A673 (cell line): ENCODE results near the gene RALGAPB. TPM values are rescaled to one million over a fixed set of nuclear protein-coding genes. Genes with fewer than 3 reads are reported as not detected.

ENCODE experiments used
- BruUV-seq: library from RNA; stranded (reverse); fragments of 400-500 nt; replicated peaks from 2 replicates; lab custom pipeline; 2021; lab: Mats Ljungman, UMichigan
- CTCF ChIA-PET: fragments of 300-600 bp; sonication (Branson Sonifier 250); formaldehyde crosslinking; loops from one replicate; lab custom pipeline; 2022; ENCODE audit warnings: antibody characterized with exemption; lab: Charles Lee
- POLR2A ChIA-PET: fragments of 300-600 bp; sonication (Branson Sonifier 250); formaldehyde crosslinking; loops from one replicate; lab custom pipeline; 2022; ENCODE audit warnings: antibody characterized with exemption; ENCODE audit not compliant: low non-redundant PET; lab: Charles Lee
- DNase-seq: peaks from one replicate; pipeline ENCODE4 v3.0.0-alpha.2; 2015; ENCODE audit warnings: low spot score
- H3K27ac ChIP-seq: fragments of 200-600 bp; sonication (generic); 2 replicates; pipeline ENCODE4 v1.5.1; 2016; ENCODE audit warnings: mixed run types, low read depth, mild to moderate bottlenecking, mixed read lengths, antibody characterized with exemption, low read length; ENCODE audit not compliant: poor library complexity, severe bottlenecking
- H3K27me3 ChIP-seq: fragments of 200-600 bp; sonication (generic); replicated peaks from 2 replicates; pipeline ENCODE4 v1.6.1; 2017; ENCODE audit warnings: mixed run types, low read depth, mild to moderate bottlenecking, mixed read lengths, antibody characterized with exemption, low read length; ENCODE audit not compliant: insufficient read depth, poor library complexity
- H3K36me3 ChIP-seq: fragments of 200-600 bp; sonication (generic); 2 replicates; pipeline ENCODE4 v1.6.1; 2016; ENCODE audit warnings: mixed run types, mild to moderate bottlenecking, mixed read lengths, antibody characterized with exemption, low read length; ENCODE audit not compliant: insufficient read depth, poor library complexity, severe bottlenecking
- H3K4me1 ChIP-seq: fragments of 200-600 bp; sonication (generic); 2 replicates; pipeline ENCODE4 v1.6.1; 2017; ENCODE audit warnings: mixed run types, mild to moderate bottlenecking, mixed read lengths, antibody characterized with exemption, low read length; ENCODE audit not compliant: insufficient read depth, poor library complexity, severe bottlenecking
- H3K4me3 ChIP-seq: fragments of 200-600 bp; sonication (generic); 2 replicates; pipeline ENCODE4 v1.5.1; 2016; ENCODE audit warnings: low read depth, mixed run types, mild to moderate bottlenecking, mixed read lengths, low read length; ENCODE audit not compliant: poor library complexity, severe bottlenecking
- H3K9me3 ChIP-seq: fragments of 200-600 bp; sonication (generic); 2 replicates; pipeline ENCODE4 v1.6.1; 2016; ENCODE audit warnings: mixed run types, low read depth, mild to moderate bottlenecking, mixed read lengths, antibody characterized with exemption, low read length; ENCODE audit not compliant: poor library complexity, severe bottlenecking
- EZH2 ChIP-seq: fragments of 200-600 bp; sonication (generic); IDR thresholded peaks from 2 replicates; pipeline ENCODE4 v1.6.1; 2017; ENCODE audit warnings: borderline replicate concordance, low read depth, mild to moderate bottlenecking, mixed read lengths, antibody characterized with exemption, low read length; ENCODE audit not compliant: poor library complexity, severe bottlenecking
- intact Hi-C: fragments of 100-400 bp; cut with micrococcal nuclease; formaldehyde crosslinking; loops from one replicate; pipeline ENCODE4 v1.10.0; 2022; ENCODE audit not compliant: unreplicated experiment
- total RNA-seq: library from RNA; stranded (reverse); gene quantifications from 2 replicates; pipeline ENCODE4 v1.2.3, GENCODE V29; 2021
- TF ChIP-seq, protein P1 (sequence below): fragments of 300-800, 200-600 bp; sonication (generic); conservative IDR thresholded peaks from 2 replicates; pipeline ENCODE4 v1.5.1; 2017; ENCODE audit warnings: low read depth, mild to moderate bottlenecking, antibody characterized with exemption, low read length, moderate library complexity, mixed read lengths

Gene RALGAPB
- total RNA-seq, 1 experiment from 2014 or later: 34.4 TPM

DNA sequence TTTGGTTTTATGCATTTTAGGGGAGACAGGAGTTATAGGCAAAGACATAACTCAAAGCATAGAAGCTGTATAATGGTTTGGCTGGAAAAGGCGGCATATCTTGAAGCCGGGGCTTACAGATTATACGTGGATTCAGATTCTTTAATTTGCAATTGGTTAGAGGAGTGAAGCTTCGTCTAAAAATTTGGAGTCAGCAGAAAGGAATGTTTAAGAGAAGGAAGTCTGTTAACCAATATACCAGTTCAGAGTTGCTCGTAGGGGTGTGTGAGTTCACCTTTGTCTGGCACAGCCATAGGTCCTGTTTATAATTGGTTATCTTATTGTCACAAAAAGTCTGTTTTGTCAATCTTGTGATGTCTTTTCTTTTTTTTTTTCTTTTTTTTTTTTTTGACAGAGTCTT lies 137.9 kb downstream of the RALGAPB start:
- DNase-seq: no peak
- H3K36me3 ChIP-seq: no peaks in the 10 kb centered on the region
- H3K4me3 ChIP-seq: no peak overlapping the region
- TF ChIP-seq, protein P1, sequence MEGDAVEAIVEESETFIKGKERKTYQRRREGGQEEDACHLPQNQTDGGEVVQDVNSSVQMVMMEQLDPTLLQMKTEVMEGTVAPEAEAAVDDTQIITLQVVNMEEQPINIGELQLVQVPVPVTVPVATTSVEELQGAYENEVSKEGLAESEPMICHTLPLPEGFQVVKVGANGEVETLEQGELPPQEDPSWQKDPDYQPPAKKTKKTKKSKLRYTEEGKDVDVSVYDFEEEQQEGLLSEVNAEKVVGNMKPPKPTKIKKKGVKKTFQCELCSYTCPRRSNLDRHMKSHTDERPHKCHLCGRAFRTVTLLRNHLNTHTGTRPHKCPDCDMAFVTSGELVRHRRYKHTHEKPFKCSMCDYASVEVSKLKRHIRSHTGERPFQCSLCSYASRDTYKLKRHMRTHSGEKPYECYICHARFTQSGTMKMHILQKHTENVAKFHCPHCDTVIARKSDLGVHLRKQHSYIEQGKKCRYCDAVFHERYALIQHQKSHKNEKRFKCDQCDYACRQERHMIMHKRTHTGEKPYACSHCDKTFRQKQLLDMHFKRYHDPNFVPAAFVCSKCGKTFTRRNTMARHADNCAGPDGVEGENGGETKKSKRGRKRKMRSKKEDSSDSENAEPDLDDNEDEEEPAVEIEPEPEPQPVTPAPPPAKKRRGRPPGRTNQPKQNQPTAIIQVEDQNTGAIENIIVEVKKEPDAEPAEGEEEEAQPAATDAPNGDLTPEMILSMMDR: no peak
- TF ChIP-seq EZH2: no peak
- no TSS peak for BruUV-seq
- intact Hi-C loops: no loop called here
- ChIA-PET CTCF (no interaction called here), POLR2A (no interaction called here)
- H3K27me3 ChIP-seq: no peaks in the 10 kb centered on the region
- no peaks in the 10 kb centered on the region for H3K9me3 ChIP-seq
- H3K27ac ChIP-seq: no peak overlapping the region
- no peaks in the 10 kb centered on the region for H3K4me1 ChIP-seq

DNA sequence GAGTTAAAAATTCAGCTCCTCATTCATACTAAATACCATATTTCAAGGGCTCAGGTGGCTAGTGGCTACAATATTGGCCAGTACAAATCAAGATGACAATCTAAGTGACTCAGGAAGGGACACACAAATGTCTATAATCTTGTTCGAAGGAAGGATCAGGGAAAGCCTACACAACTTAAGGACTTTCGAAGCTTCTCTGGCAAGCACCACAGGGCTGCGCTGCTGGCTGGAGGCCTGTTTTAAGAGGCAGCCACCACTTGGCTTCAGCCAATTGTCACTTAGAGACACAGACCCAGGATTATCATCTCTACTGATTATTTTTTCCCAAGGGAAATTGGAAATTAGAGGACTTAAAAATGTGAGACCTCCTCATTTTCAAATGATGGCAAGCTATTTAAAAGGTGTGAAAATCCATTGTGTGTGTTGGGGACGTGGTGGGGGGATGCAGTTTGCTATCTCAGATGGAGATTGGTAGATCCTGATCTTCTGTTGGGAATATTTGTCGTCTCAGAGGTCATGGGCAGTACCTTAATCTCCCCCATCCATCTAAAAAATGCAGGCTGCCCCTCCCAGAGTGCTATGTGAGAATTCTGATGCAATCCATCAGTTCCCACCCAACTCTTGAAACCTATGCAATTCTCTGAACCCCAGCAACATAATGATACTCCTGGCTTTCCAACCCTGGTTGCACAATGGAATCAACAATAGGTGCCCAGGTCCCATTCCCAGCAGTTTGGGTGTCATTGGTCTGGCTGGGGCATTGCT lies 140.3 kb downstream of the RALGAPB start:
- ChIA-PET POLR2A (no interaction called here), CTCF (no interaction called here)
- BruUV-seq: no TSS peak
- no peaks in the 10 kb centered on the region for H3K36me3 ChIP-seq
- no peaks in the 10 kb centered on the region for H3K9me3 ChIP-seq
- no peak overlapping the region for H3K27ac ChIP-seq
- intact Hi-C loops: no loop called here
- TF ChIP-seq EZH2: no peak
- TF ChIP-seq, protein P1: no peak
- DNase-seq: no peak
- no peaks in the 10 kb centered on the region for H3K27me3 ChIP-seq
- no peak overlapping the region for H3K4me3 ChIP-seq
- H3K4me1 ChIP-seq: no peaks in the 10 kb centered on the region

DNA sequence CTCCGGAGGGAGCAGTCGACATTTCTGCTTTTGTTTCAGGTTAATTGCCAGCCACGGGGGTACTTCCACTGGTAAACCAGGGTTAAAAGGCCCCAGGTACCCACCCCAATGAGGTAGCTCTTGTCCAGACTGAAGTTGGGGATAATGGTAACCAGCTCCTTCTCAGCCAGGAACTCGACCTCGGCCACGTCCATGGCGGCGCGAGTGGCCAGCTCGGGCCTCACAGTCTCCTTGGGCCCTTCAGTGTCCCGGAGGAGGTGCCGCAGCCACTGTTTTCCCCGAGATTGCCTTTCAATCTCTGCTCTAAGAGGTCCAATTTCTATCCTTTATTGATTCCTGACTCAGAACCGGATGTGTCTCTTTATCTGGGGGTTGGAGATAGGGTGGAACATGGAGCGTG lies 142.6 kb downstream of the RALGAPB start:
- H3K27ac ChIP-seq: no peak overlapping the region
- H3K36me3 ChIP-seq: no peaks in the 10 kb centered on the region
- ChIA-PET CTCF (no interaction called here), POLR2A (interaction anchor here (0.6 kb wide), 1 partner anchor 11 kb away, joined by 16 read pairs; no protein-coding TSS in a partner anchor)
- intact Hi-C loops: no loop called here
- TF ChIP-seq, protein P1: no peak
- TF ChIP-seq EZH2: no peak
- H3K9me3 ChIP-seq: no peaks in the 10 kb centered on the region
- no TSS peak for BruUV-seq
- H3K4me1 ChIP-seq: no peaks in the 10 kb centered on the region
- no peak for DNase-seq
- no peak overlapping the region for H3K4me3 ChIP-seq
- peaks cover 11% of the 10 kb centered on the region for H3K27me3 ChIP-seq
